PC-3 (cell line): Measurements from ENCODE around the gene ADM2. TPM values are rescaled to one million over a fixed set of nuclear protein-coding genes. Genes with fewer than 3 reads are reported as not detected.

Experiments
- ATAC-seq: fragments of 200-7000 bp; cut with Tn5 transposase; 2 replicates; pipeline ENCODE4 v1.9.1; 2020; ENCODE audit warnings: mild to moderate bottlenecking, moderate library complexity
- BruUV-seq: library from RNA; stranded (reverse); fragments of 400-500 nt; replicated peaks from 2 replicates; lab custom pipeline; 2021; lab: Mats Ljungman, UMichigan
- CTCF ChIA-PET: fragments of 300-600 bp; sonication (Branson Sonifier 250); formaldehyde crosslinking; loops from one replicate; lab custom pipeline; 2022; ENCODE audit warnings: antibody characterized with exemption; lab: Charles Lee
- POLR2A ChIA-PET: fragments of 300-600 bp; sonication (Branson Sonifier 250); formaldehyde crosslinking; loops from one replicate; lab custom pipeline; 2022; ENCODE audit warnings: antibody characterized with exemption; ENCODE audit not compliant: unreplicated experiment; lab: Charles Lee
- DNase-seq: peaks from one replicate; pipeline ENCODE4 v3.0.0-alpha.2; 2015
- H2AFZ ChIP-seq: fragments of 300-600 bp; sonication (generic); 2 replicates; pipeline ENCODE4 v1.6.0; 2016; ENCODE audit warnings: antibody characterized with exemption, low read length
- H3F3A ChIP-seq: fragments of 300-600 bp; sonication (generic); one replicate; pipeline ENCODE4 v1.6.0; 2017; ENCODE audit warnings: antibody characterized with exemption, low read length, control low read depth, mild to moderate bottlenecking; ENCODE audit not compliant: unreplicated experiment
- H3K27ac ChIP-seq: fragments of 300-600 bp; sonication (generic); 2 replicates; pipeline ENCODE4 v1.5.1; 2016; ENCODE audit warnings: mild to moderate bottlenecking, low read length
- H3K27me3 ChIP-seq: fragments of 300-600 bp; sonication (generic); 2 replicates; pipeline ENCODE4 v1.6.1; 2016; ENCODE audit warnings: low read length, mixed read lengths
- H3K36me3 ChIP-seq: fragments of 300-600 bp; sonication (generic); 2 replicates; pipeline ENCODE4 v1.6.1; 2016; ENCODE audit warnings: low read depth, mixed run types, low read length, mixed read lengths
- H3K4me1 ChIP-seq: fragments of 300-600 bp; sonication (generic); 2 replicates; pipeline ENCODE4 v1.5.1; 2016; ENCODE audit warnings: low read length; ENCODE audit not compliant: insufficient read depth
- H3K4me2 ChIP-seq: fragments of 300-600 bp; sonication (generic); 2 replicates; pipeline ENCODE4 v1.6.0; 2016; ENCODE audit warnings: low read length
- H3K4me3 ChIP-seq: fragments of 300-600 bp; sonication (generic); 2 replicates; pipeline ENCODE4 v1.5.1; 2016; ENCODE audit warnings: mild to moderate bottlenecking, low read length, mixed read lengths
- H3K79me2 ChIP-seq: fragments of 300-600 bp; sonication (generic); 2 replicates; pipeline ENCODE4 v1.6.1; 2017; ENCODE audit warnings: low read length, mixed read lengths
- H3K9ac ChIP-seq: fragments of 300-600 bp; sonication (generic); 2 replicates; pipeline ENCODE4 v1.6.0; 2016; ENCODE audit warnings: mild to moderate bottlenecking, low read length
- H3K9me2 ChIP-seq: fragments of 300-600 bp; sonication (generic); replicated peaks from 2 replicates; pipeline ENCODE4 v1.6.1; 2016; ENCODE audit warnings: mixed run types, low read length, mixed read lengths
- H3K9me3 ChIP-seq: fragments of 300-600 bp; sonication (generic); 2 replicates; pipeline ENCODE4 v1.6.1; 2016; ENCODE audit warnings: low read length, mixed read lengths
- H4K20me1 ChIP-seq: fragments of 300-600 bp; sonication (generic); 2 replicates; pipeline ENCODE4 v1.6.1; 2016; ENCODE audit warnings: low read length, mixed read lengths
- CTCF ChIP-seq: fragments of 300-600 bp; sonication (generic); conservative IDR thresholded peaks from 2 replicates; pipeline ENCODE4 v1.5.1; 2017; ENCODE audit warnings: antibody characterized with exemption, low read depth, mild to moderate bottlenecking, low read length
- EZH2 ChIP-seq: fragments of 300-600 bp; sonication (generic); IDR thresholded peaks from one replicate; pipeline ENCODE4 v1.6.1; 2017; ENCODE audit warnings: antibody characterized with exemption, mild to moderate bottlenecking, low read length; ENCODE audit not compliant: unreplicated experiment
- EZH2phosphoT487 ChIP-seq: fragments of 300-600 bp; sonication (generic); IDR thresholded peaks from 2 replicates; pipeline ENCODE4 v1.6.1; 2018; ENCODE audit warnings: mild to moderate bottlenecking, antibody characterized with exemption, low read length, borderline replicate concordance
- intact Hi-C: fragments of 100-400 bp; cut with micrococcal nuclease; formaldehyde crosslinking; loops from 2 replicates; pipeline ENCODE4 v1.9.0; 2023
- total RNA-seq: library from RNA; depleted of rRNA; stranded (reverse); fragments of >200 nt; gene quantifications from 2 replicates; pipeline ENCODE4 v1.2.3, GENCODE V29; 2014

ADM2 gene
- total RNA-seq, 1 experiment from 2014 or later, result 1.8 TPM

- no peaks in the 10 kb centered on the region for H3K9me2 ChIP-seq
- H3K4me1 ChIP-seq, result peaks cover 9% of the 10 kb centered on the region; the same call in 1 of the 2 replicates
- ChIA-PET POLR2A (no interaction called here), CTCF (no interaction called here)
- H2AFZ ChIP-seq, result no peak overlapping the region
- H3K9me3 ChIP-seq, result no peaks in the 10 kb centered on the region
- H3K27ac ChIP-seq, result no peak overlapping the region
- intact Hi-C loops, result no loop called here
- H3K4me2 ChIP-seq, result no peak overlapping the region
- ATAC-seq (no peak), DNase-seq (no peak)
- H3K4me3 ChIP-seq, result no peak overlapping the region
- H3K27me3 ChIP-seq, result no peaks in the 10 kb centered on the region
- no peak overlapping the region for H3K9ac ChIP-seq
- H3F3A ChIP-seq, result no peaks in the 10 kb centered on the region
- TF ChIP-seq EZH2, result no peak
- TF ChIP-seq CTCF, result no peak
- TF ChIP-seq EZH2phosphoT487, result no peak
- no peaks in the 10 kb centered on the region; the same call in 1 of the 2 replicates for H4K20me1 ChIP-seq
- peaks cover 24% of the 10 kb centered on the region for H3K79me2 ChIP-seq
- no TSS peak for BruUV-seq
- no peaks in the 10 kb centered on the region; the same call in 1 of the 2 replicates for H3K36me3 ChIP-seq
These were observed 40.4 kb downstream of the ADM2 start for GRCh38 chr22:50521710-50522109.

DNA sequence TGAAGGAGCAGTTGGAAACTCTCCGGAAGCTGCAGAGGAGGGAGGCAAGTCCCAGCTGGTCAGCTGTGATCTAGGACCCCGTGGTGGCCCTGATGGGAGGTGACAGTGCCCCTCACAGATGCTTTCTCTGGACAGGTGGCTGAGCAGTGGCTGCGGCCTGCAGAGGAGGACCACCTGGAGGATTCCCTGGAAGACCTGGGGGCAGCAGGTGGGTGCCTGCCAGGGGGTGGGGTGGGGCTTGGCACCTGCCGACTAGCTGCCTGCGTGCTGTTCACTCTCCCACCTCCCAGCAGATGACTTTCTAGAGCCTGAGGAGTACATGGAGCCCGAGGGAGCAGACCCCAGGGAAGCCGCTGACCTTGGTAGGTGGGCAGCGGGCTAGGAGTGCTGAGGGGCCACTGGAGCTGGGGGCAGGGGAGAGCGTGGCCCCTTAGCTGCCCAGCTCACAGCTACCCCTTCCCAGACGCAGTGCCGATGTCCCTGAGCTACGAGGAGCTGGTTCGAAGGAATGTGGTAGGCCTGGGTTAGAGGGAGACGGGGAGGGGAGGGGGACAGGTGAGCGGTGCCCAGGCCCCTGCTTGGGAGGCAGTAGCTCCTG, 41.0 kb downstream of the ADM2 start:
- ChIA-PET POLR2A (interaction anchor here (0.5 kb wide), 1 partner anchor 96 kb away, joined by 7 read pairs; no protein-coding TSS in a partner anchor), CTCF (no interaction called here)
- ATAC-seq (no peak), DNase-seq (no peak)
- Histone ChIP-seq H3K4me1 (peaks cover 9% of the 10 kb centered on the region; the same call in 1 of the 2 replicates), H3K9me3 (no peaks in the 10 kb centered on the region), H3K27ac (no peak overlapping the region), H3K9ac (no peak overlapping the region), H3K4me3 (no peak overlapping the region), H3K79me2 (peaks cover 25% of the 10 kb centered on the region), H3F3A (no peaks in the 10 kb centered on the region), H2AFZ (no peak overlapping the region), H3K36me3 (no peaks in the 10 kb centered on the region; the same call in 1 of the 2 replicates), H4K20me1 (no peaks in the 10 kb centered on the region; the same call in 1 of the 2 replicates), H3K27me3 (no peaks in the 10 kb centered on the region), H3K4me2 (no peak overlapping the region), H3K9me2 (no peaks in the 10 kb centered on the region)
- intact Hi-C loops, result no loop called here
- BruUV-seq, result no TSS peak
- TF ChIP-seq EZH2 (no peak), EZH2phosphoT487 (no peak), CTCF (no peak)

DNA sequence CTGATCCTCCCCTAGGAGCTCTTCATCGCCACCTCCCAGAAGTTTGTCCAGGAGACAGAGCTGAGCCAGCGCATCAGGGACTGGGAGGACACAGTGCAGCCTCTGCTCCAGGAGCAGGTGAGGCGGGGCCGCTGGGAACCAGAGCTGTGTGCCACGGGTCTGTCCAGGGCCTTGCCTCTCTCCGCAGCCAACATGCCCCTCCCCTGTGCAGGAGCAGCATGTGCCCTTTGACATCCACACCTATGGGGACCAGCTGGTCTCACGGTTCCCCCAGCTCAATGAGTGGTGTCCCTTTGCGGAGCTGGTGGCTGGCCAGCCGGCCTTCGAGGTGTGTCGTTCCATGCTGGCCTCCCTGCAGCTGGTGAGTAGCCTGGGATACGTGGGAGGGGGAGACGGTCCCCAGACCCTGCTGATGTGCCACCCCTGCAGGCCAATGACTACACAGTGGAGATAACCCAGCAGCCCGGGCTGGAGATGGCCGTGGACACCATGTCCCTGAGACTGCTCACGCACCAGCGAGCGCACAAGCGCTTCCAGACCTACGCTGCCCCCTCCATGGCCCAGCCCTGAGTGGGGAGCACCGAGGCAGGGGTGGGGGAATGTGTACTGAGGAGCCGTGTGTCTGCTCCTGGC, 41.6 kb downstream of the ADM2 start:
- POLR2A ChIA-PET, result interaction anchor here (0.5 kb wide), 1 partner anchor 96 kb away, joined by 7 read pairs; no protein-coding TSS in a partner anchor

More for the DNA sequence above, 41.6 kb downstream of the ADM2 start:
- Histone ChIP-seq H3K9ac (no peak overlapping the region), H3F3A (no peaks in the 10 kb centered on the region), H3K9me3 (no peaks in the 10 kb centered on the region), H3K27ac (no peak overlapping the region), H3K9me2 (no peaks in the 10 kb centered on the region), H4K20me1 (no peaks in the 10 kb centered on the region; the same call in 1 of the 2 replicates), H3K79me2 (peaks cover 25% of the 10 kb centered on the region), H3K36me3 (no peaks in the 10 kb centered on the region; the same call in 1 of the 2 replicates), H3K27me3 (no peaks in the 10 kb centered on the region), H3K4me3 (no peak overlapping the region), H3K4me2 (no peak overlapping the region), H3K4me1 (peaks cover 9% of the 10 kb centered on the region; the same call in 1 of the 2 replicates), H2AFZ (no peak overlapping the region)
- CTCF ChIA-PET, result no interaction called here
- ATAC-seq, result no peak
- TF ChIP-seq CTCF, result no peak
- TF ChIP-seq EZH2phosphoT487, result no peak
- no peak for TF ChIP-seq EZH2
- no peak for DNase-seq
- no TSS peak for BruUV-seq
- intact Hi-C loops, result no loop called here
